G401 (cell line): ENCODE measurements around the gene ABCC1. TPM values are rescaled to one million over a fixed set of nuclear protein-coding genes. Genes with fewer than 3 reads are reported as not detected.
"Not testable (repeated sequence)": the region's sequence is repeated elsewhere in the genome, so short reads cannot be mapped to it uniquely, and the experiment has no call there.

Experiments used
- DNase-seq: peaks from one replicate; pipeline ENCODE4 v3.0.0-alpha.2; 2015; ENCODE audit warnings: low spot score
- in situ Hi-C: cut with HindIII; loops from 2 replicates; pipeline ENCODE4 v1.10.0; 2016; ENCODE audit warnings: low sequenced_read_pairs, mixed read lengths
- total RNA-seq: library from RNA; depleted of rRNA; stranded (reverse); fragments of >200 nt; shearing (Covaris generic); gene quantifications from 2 replicates; pipeline ENCODE4 v1.2.3, GENCODE V29; 2014

The ABCC1 gene
- total RNA-seq, 1 experiment from 2014 or later, result 26.4 TPM

DNA sequence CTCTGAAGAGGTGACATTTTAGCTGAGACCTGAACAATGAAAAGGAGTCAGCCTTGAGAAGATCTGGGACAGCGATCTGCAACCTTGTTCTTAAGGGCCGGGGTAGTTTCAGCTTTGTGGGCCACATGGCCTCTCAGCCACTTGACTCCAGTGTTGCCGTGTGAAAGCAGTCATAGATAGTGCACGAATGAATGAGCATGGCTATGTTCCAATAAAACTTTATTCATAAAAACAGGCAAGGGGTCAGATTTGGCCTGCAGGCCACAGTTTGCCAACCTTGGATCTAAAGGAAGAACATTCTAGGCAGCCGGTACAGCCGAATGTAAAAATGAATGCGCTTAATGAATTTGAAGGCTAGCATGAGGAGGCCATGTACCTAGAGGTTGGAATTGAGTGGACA, 190.4 kb downstream of the ABCC1 start:
- in situ Hi-C loops, result no loop called here
- DNase-seq, result no peak

GRCh38 chr16:16140537-16140936, 191.1 kb downstream of the ABCC1 start:
- in situ Hi-C loops, result no loop called here
- no peak for DNase-seq

- DNase-seq, result no peak
- in situ Hi-C loops, result no loop called here
Measured at GRCh38 chr16:16141141-16141540, 191.7 kb downstream of the ABCC1 start.

GRCh38 chr16:16141784-16142396, 192.5 kb downstream of the ABCC1 start:
- in situ Hi-C loops, result no loop called here
- DNase-seq, result no peak

- in situ Hi-C loops, result no loop called here
- no peak for DNase-seq
Measured at GRCh38 chr16:16143038-16143763, 193.8 kb downstream of the ABCC1 start.

DNA sequence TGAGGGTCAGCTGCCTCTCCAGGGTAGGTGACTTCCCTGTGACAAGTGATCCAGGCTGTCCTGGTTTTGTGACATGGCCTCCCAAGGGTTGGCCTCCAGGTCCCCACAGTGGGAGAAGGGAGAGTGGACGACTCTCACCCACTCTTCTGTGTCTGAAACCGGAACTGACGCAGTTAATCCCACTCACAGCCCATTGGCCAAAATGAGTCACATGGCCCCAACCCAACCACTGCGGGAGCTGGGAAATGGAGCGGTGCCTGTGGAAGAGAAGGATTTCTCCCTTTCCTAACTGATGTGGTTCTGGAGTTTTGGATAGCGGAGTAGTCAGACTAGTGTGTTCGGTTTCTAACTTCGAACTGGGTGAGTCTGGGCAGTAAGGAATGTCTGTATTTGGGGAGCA, 194.5 kb downstream of the ABCC1 start:
- no peak for DNase-seq
- in situ Hi-C loops, result no loop called here

DNA sequence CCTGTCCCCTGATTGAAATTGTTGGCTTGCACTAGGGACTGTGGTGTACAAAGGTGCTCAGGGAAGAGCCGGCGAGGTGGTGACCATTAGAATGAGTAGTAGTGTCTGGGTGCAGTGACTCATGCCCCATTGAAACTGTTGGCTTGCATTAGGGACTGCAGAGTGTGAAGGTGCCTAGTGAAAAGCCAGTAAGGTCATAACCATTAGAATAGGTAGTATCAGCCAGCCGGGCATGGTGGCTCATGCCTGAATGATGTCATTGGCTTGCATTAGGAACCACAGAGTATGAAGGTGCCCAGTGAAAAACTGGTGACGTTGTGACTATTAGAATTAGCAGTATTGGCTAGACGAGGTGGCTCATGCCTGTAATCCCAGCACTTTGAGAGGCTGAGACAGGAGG, 195.0 kb downstream of the ABCC1 start:
- DNase-seq, result no peak
- in situ Hi-C loops, result no loop called here

DNA sequence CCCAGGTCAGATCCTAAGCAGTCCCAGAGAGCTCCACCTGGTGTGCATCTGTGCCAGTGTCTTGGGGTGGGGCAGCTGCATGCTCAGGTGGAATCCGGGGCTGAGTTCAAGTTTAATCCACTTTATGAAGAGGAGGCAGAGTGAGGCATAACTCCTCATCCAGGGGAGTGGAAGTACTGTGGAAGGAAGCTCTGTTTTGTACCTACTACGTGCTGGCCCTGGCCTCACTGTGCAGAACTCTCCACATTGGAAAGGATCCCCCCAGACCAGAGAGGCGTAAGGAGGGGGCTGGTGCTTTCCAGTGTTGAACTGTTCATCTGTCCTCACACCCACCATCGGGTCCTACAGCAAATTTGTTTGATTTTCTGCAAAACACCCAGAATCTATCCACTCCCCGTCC, 195.9 kb downstream of the ABCC1 start:
- in situ Hi-C loops, result no loop called here
- no peak for DNase-seq

GRCh38 chr16:16146380-16147315, 197.2 kb downstream of the ABCC1 start:
- in situ Hi-C loops, result no loop called here
- peak; percentile 60 for DNase-seq

GRCh38 chr16:16147316-16147999, 198.0 kb downstream of the ABCC1 start:
- in situ Hi-C loops, result no loop called here
- DNase-seq, result no peak

- in situ Hi-C loops, DNase-seq: not testable (repeated sequence)
Measured at GRCh38 chr16:16148000-16148599, 198.7 kb downstream of the ABCC1 start.

GRCh38 chr16:16148755-16149154, 199.3 kb downstream of the ABCC1 start:
- no peak for DNase-seq
- in situ Hi-C loops, result no loop called here

GRCh38 chr16:16149710-16150116, 200.3 kb downstream of the ABCC1 start:
- in situ Hi-C loops, result no loop called here
- DNase-seq, result no peak

DNA sequence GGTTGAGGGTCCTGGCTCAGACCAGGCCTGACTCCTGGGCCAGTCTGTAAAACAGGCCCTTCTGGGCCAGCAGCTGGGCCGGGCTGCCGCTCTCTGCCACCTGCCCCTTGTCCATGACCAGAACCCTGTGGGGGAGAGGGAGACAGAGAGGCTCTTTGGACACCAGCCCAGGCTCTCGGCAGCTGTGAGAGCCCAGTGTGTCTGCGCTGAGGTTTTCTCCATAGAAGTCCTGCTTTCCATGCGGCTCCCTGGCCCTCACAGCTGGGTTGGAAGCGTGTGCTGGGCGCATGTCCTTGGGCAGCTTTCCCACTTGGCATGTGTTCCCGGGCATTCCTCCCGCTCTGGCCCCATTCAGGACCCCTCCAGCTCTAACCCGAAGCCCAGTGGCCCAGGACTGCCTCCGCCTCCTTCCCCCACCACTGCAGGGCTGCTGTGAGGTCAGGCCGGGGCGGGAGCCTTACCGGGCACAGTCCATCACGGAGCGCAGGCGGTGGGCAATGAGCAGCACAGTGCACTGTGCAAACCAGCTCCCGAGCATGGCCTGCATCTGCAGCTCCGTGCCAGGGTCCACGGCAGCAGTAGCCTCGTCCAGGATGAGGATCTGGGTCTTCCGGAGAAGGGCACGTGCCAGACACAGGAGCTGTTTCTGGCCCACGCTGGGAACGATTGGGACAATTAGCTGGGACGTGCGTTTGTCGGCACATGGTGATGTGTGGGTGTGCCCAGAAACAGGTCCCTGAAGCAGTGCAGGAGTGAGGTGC, 200.9 kb downstream of the ABCC1 start:
- DNase-seq, result peak; percentile 15
- in situ Hi-C loops, result no loop called here

GRCh38 chr16:16150878-16151152, 201.4 kb downstream of the ABCC1 start:
- in situ Hi-C loops, result no loop called here
- no peak for DNase-seq

GRCh38 chr16:16151315-16151714, 201.9 kb downstream of the ABCC1 start:
- DNase-seq, result no peak
- in situ Hi-C loops, result no loop called here

GRCh38 chr16:16153000-16153399, 203.6 kb downstream of the ABCC1 start:
- DNase-seq, in situ Hi-C loops: not testable (repeated sequence)

DNA sequence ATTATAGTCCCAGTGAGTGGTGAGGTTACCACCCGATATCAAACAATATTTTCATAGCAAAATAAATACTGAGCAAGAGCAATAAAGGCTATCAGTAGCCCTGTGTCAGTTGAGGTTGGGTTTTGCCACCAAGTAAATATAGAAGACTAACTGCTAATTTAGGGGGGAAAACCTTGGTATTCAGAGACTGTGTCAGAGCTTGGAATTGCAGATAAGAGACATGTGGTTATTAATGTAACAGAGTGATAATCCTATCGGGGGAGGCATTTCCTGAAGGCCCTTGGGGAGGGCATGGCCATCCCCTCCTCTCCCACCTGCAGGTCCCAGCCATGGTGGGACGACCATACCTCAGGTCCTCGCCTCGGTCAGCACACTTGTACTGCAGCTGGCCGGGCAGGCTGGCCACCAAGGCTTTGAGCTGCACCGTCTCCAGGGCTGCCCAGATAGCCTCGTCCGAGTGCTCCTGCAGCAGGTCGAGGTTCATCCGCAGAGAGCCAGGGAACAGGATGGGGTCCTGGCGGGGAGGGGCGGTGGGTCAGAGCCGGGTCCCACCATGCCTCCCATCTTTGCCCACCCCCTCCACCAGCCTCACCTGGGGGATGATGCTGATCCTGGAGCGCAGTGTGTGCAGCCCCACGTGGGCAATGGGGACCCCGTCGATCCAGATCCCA, 205.0 kb downstream of the ABCC1 start:
- DNase-seq, result no peak

More for the DNA sequence above, 205.0 kb downstream of the ABCC1 start:
- in situ Hi-C loops, result no loop called here
